Measurements from ENCODE around the gene TFDP3.

TFDP3 gene

DNA sequence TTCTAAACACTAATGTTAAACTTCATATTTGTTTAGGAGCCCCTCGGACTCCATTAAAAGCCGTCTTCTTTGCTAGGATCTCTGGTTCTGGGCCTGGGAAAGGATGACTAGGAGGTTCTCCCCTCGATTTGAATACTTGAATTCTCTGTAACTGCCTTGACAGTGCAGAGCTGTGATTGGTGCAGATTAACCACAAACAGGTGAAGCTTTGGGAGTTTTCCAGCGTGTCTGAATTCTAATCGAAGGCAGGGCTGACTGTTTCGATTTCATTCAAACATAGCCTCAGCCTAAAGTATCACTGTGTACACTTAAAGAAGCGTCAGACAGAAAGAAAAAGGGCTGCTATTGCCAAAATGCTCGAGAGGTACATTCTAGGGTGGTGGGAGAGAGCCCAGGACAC lies 29.0 kb downstream of the TFDP3 start:
- H3K27me3 ChIP-seq (ENCODE audit: low read length), result no peaks in the 10 kb centered on the region
- H3K4me3 ChIP-seq (ENCODE audit: insufficient read depth, low read length, poor library complexity, severe bottlenecking), result no peak overlapping the region
- no peak for TF ChIP-seq EZH2phosphoT487 (conservative IDR thresholded peaks at IDR 0.05; ENCODE audit: low read length)
- TF ChIP-seq, protein P1, sequence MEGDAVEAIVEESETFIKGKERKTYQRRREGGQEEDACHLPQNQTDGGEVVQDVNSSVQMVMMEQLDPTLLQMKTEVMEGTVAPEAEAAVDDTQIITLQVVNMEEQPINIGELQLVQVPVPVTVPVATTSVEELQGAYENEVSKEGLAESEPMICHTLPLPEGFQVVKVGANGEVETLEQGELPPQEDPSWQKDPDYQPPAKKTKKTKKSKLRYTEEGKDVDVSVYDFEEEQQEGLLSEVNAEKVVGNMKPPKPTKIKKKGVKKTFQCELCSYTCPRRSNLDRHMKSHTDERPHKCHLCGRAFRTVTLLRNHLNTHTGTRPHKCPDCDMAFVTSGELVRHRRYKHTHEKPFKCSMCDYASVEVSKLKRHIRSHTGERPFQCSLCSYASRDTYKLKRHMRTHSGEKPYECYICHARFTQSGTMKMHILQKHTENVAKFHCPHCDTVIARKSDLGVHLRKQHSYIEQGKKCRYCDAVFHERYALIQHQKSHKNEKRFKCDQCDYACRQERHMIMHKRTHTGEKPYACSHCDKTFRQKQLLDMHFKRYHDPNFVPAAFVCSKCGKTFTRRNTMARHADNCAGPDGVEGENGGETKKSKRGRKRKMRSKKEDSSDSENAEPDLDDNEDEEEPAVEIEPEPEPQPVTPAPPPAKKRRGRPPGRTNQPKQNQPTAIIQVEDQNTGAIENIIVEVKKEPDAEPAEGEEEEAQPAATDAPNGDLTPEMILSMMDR (IDR thresholded peaks at IDR 0.05; ENCODE audit: insufficient read depth, low read length, poor library complexity, severe bottlenecking), result no peak
- no peak overlapping the region for H3K4me2 ChIP-seq (ENCODE audit: low read depth, low read length, poor library complexity, severe bottlenecking)
- H3K9me2 ChIP-seq (replicated peaks; ENCODE audit: insufficient read depth, low read length), result no peaks in the 10 kb centered on the region
- H3K9me3 ChIP-seq (ENCODE audit: insufficient read depth, low read length), result no peaks in the 10 kb centered on the region
- no peak overlapping the region for H2AFZ ChIP-seq (ENCODE audit: low read depth, low read length, severe bottlenecking)
- no peaks in the 10 kb centered on the region for H3F3A ChIP-seq (ENCODE audit: insufficient read depth)
- no peak overlapping the region for H3K9ac ChIP-seq (ENCODE audit: low read length)
- no peaks in the 10 kb centered on the region for H3K79me2 ChIP-seq (ENCODE audit: insufficient read depth, low read length)
- H3K27ac ChIP-seq (ENCODE audit: low read depth, low read length), result no peak overlapping the region
- H4K20me1 ChIP-seq (ENCODE audit: low read depth, low read length), result no peaks in the 10 kb centered on the region
- H3K36me3 ChIP-seq (ENCODE audit: low read length), result no peaks in the 10 kb centered on the region

DNA sequence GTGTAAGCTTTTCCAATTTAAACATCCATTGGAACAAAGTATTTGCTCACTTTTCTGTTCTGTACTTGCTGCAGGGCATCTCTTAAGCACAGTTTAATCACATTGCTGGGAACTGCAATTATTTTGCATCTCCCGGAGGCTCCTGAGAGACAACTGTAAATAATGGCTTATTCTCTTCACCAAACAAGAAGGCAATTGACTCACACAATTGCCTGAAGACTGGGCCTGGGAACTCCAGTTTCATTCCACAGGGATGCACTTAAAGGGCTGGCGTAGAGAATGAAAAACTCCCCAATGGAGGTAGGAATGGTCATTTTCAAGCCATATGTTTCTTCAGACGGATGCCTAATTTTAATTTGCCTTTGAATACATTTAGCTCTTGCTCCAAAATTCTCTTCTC lies 29.5 kb downstream of the TFDP3 start:
- no peak overlapping the region for H3K9ac ChIP-seq (ENCODE audit: low read length)
- no peaks in the 10 kb centered on the region for H3K9me2 ChIP-seq (replicated peaks; ENCODE audit: insufficient read depth, low read length)
- no peak for TF ChIP-seq EZH2phosphoT487 (conservative IDR thresholded peaks at IDR 0.05; ENCODE audit: low read length)
- TF ChIP-seq, protein P1 (IDR thresholded peaks at IDR 0.05; ENCODE audit: insufficient read depth, low read length, poor library complexity, severe bottlenecking), result no peak
- H3K27me3 ChIP-seq (ENCODE audit: low read length), result no peaks in the 10 kb centered on the region
- no peaks in the 10 kb centered on the region for H3K9me3 ChIP-seq (ENCODE audit: insufficient read depth, low read length)
- H4K20me1 ChIP-seq (ENCODE audit: low read depth, low read length), result no peaks in the 10 kb centered on the region
- H3K36me3 ChIP-seq (ENCODE audit: low read length), result no peaks in the 10 kb centered on the region
- no peak overlapping the region for H2AFZ ChIP-seq (ENCODE audit: low read depth, low read length, severe bottlenecking)
- H3K27ac ChIP-seq (ENCODE audit: low read depth, low read length), result no peak overlapping the region
- H3K79me2 ChIP-seq (ENCODE audit: insufficient read depth, low read length), result no peaks in the 10 kb centered on the region
- H3K4me2 ChIP-seq (ENCODE audit: low read depth, low read length, poor library complexity, severe bottlenecking), result no peak overlapping the region
- H3F3A ChIP-seq (ENCODE audit: insufficient read depth), result no peaks in the 10 kb centered on the region
- no peak overlapping the region for H3K4me3 ChIP-seq (ENCODE audit: insufficient read depth, low read length, poor library complexity, severe bottlenecking)

DNA sequence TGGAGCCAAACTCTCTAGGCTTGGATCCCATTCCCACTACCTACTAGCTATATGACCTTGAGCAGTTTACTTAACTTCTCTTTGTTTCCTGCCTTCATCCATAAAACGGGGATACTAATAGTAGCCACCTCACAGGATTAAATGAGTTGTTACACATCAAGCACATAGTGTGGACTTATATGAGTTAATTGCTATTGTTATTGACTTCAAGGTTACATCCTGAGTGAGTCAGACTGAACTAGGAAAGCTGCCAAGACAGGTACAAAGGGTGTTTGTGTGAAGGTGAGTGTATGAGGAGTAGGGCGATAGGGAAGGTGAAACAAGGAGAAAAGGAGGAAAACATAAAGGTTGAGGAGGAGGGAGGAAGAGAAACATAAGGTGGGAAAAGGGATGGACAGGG lies 32.2 kb downstream of the TFDP3 start:
- no peaks in the 10 kb centered on the region for H3K27me3 ChIP-seq (ENCODE audit: low read length)
- TF ChIP-seq, protein P1 (IDR thresholded peaks at IDR 0.05; ENCODE audit: insufficient read depth, low read length, poor library complexity, severe bottlenecking), result no peak
- no peak for TF ChIP-seq EZH2phosphoT487 (conservative IDR thresholded peaks at IDR 0.05; ENCODE audit: low read length)
- no peak overlapping the region for H3K4me3 ChIP-seq (ENCODE audit: insufficient read depth, low read length, poor library complexity, severe bottlenecking)
- no peak overlapping the region for H3K9ac ChIP-seq (ENCODE audit: low read length)
- no peak overlapping the region for H3K27ac ChIP-seq (ENCODE audit: low read depth, low read length)
- H4K20me1 ChIP-seq (ENCODE audit: low read depth, low read length), result no peaks in the 10 kb centered on the region
- no peak overlapping the region for H2AFZ ChIP-seq (ENCODE audit: low read depth, low read length, severe bottlenecking)
- H3K9me3 ChIP-seq (ENCODE audit: insufficient read depth, low read length), result no peaks in the 10 kb centered on the region
- H3K4me2 ChIP-seq (ENCODE audit: low read depth, low read length, poor library complexity, severe bottlenecking), result no peak overlapping the region
- no peaks in the 10 kb centered on the region for H3K79me2 ChIP-seq (ENCODE audit: insufficient read depth, low read length)
- H3K36me3 ChIP-seq (ENCODE audit: low read length), result no peaks in the 10 kb centered on the region
- H3K9me2 ChIP-seq (replicated peaks; ENCODE audit: insufficient read depth, low read length), result no peaks in the 10 kb centered on the region
- no peaks in the 10 kb centered on the region for H3F3A ChIP-seq (ENCODE audit: insufficient read depth)
